Stimulated activated CD4-positive, alpha-beta T cell treated with anti-CD3 and anti-CD28 coated beads, TNF-alpha, amount 100 ng/mL, for 4 hours (primary cell): Measurements from ENCODE around the gene SORBS2.
A peak's percentile ranks its signal among the peaks of the same experiment; 100 is the strongest.

Source experiments
- DNase-seq, 3 experiments: peaks; one replicate each; pipeline ENCODE4 v3.0.0-alpha.2; 2020; ENCODE audit warnings: low read depth in 3 of 3

The SORBS2 gene

DNA sequence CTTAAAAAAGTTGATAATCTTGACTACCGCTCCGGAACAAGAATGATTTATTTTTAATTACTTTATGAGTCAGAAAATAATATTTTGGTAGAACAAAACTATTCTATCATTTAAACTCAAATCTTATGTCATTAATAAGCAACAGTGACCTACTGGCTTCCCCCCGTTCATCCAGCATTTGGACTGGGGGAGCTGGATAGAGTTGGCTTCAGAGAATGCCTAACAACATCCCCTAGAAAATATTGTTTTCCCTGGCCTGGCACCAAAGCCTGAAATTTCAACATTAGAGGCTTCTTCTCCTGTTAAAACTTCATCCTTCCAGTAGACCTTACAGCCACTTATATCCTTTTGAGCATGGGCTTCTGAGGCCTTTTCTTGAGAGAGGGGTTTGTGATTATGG, 221.0 kb downstream of the SORBS2 start:
- no peak for DNase-seq

DNA sequence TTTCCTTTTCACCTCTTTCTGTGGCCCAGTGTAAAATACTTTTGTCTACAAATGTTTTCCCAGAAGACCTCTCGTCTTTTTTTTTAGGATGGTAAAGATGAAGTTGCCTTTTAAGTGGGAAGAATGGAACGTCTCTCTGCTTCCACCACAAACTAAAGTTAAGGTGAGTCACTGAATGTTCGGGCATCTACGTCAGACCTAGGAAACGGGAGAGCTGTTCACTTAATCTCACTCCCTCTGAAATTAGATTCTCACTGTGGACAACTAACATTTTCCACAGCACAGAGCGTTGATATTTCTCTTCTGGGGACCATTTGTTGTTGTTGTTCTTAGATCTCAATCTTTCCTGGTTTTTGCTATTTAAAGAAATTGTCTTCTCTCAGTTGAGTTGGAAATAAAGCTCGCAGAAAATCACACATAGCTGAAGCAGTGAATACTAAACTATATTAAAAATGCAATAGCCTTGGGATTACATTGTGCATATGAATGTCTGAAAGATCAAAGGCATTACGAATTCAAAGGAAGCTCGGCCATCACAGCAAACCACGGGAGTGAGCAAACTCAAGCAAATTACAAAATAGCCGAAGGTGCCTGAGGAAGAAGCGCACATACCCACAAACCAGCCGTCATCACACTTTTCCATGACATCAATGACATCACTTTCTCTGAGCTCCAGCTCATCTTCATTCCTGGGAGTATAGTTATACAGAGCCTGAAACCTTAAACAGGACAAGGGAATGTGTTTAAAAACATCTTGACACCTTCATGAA, 222.7 kb downstream of the SORBS2 start:
- no peak for DNase-seq

DNA sequence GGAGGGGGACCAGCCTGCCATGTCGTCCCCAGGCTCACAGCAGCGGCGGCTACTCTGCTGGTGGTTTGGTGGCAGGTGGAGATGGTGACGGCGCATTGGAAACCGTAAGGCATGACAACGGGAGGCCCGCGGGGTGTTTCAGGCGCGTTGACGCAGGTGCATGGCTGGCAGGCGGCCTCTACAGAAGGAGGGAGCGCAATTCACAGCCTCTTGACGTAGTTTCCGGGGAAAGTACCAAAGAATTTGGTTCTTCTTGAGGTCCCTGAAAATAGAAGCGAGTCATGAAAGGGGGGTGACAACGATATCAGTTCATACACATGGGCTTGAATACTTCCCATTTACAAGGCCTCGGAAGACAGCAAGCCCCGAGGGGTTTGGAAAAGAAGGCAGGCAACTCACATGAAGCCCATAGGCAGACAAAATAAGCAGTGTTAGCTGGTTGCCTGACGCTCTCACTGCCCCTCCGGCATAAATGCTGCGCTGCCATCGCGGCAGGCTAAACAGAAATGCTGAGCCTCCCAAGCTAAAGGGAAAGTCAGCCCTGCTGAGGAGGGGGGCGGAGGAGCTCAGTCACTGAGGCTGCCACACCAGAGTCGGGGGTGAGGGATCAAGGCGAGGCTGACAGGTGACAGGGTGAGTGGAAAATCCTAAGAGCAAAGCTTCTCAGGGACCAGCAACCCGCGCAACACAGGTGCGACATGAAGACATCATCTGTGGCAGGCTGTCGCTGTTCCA, 224.4 kb downstream of the SORBS2 start:
- DNase-seq: peak; percentile 28 to 54 (median 35)

DNA sequence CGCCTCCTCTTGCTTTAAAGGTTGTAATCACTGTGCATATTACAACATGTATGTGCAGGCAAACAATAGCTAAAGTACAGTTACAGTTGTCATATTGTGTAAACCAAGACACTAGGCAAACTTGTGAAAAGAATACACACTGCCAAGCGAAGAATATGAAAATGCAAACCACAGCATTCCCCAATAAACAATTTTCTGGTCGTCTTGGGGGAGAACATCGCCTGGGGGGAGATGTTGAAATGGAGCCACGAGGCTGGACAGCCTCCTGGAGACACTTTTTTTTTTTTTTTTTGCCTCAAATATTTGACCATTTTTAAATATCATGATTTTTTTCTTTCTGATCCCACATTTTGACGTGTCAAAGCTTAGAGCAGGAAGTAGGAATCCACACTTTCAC, 225.0 kb downstream of the SORBS2 start:
- no peak for DNase-seq

DNA sequence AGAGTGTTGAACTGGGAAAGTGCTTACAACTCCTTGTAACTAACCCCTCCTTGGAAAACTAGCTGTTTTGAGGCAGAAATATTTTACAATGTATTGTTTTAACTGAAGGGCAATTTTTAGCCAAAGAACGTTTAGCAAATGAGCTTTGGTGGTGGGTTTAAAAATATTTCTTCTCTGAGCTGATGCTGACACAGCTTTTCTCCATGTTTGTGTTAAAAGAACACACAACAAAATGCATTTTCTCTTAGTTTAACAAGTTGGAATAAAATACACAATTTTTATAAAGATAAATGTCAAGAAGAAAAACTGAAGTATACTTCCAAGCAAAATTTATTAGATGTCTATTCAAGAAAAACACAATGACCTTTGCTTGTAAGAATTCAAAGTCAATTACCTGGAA, 226.8 kb downstream of the SORBS2 start:
- DNase-seq: no peak

DNA sequence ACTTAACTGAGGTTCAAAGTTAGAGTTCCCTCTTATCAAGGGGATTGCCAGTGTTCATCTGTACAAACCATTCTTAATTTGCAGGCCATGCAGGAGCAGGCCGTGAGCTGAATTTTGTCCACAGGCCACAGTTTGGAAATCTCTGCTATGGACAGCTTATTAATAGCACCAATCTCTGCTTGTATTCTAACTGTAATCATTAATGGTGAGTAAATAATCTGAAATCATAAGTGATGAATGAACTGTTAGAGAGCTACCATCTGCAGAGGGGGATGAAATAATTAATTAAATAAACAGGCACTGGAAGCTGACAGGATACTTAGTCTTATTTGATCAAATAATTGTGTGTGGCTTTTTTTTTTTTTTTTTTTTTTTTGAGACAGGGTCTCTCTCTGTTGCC, 228.2 kb downstream of the SORBS2 start:
- DNase-seq: no peak

DNA sequence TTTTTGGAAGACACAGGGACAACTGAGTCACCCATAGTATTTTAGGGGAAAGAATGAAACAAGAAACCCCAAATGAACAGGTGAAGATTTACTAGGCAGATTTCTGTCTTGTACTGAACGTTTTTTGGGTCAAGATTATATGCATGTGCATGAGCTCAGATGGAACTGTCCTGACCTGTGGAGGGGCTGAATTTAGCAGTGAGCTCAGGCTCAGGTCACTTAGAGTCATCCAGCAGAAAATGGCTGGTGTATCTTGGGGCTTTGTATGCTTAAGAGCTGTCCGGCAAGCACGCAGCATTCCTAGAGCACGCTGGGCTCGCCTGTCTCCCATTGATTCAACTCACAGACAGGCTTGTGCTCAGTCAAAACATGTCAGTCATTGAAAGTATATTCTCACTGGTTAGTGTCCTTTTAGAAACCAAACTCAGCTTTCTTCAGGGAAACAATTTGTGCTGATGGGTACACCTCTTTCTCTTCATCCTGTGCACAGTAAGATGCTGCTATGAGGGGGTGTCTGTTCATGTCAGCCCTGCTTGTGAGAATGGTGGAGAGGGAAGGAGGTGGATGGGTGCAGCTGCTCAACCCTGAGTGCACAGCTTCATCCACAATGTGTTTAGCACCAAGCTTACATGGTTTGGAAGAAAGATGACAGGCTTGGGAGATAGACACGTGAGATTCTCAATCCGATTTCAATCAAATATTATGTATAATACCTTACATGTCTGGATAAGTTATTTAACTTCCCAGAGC, 229.2 kb downstream of the SORBS2 start:
- DNase-seq: no peak

DNA sequence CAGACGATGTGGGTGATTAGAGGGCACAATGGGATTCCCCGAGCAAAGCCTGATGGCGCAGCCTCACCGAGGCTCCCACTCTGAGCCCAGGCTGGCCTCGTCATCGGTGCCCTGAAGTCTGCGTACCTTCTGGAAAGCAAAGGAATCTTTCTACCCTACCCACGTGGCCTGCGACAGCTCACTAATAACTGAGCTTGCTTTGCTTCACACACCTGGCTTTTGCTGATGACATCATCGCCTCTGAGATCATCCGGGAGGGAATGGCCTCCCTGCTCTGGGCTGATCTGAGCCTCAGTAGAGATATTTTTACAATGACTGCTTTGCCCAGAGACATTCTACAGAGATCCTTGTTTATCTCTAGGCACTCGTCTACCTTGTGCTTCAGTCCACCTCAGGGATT, 231.3 kb downstream of the SORBS2 start:
- DNase-seq: no peak

DNA sequence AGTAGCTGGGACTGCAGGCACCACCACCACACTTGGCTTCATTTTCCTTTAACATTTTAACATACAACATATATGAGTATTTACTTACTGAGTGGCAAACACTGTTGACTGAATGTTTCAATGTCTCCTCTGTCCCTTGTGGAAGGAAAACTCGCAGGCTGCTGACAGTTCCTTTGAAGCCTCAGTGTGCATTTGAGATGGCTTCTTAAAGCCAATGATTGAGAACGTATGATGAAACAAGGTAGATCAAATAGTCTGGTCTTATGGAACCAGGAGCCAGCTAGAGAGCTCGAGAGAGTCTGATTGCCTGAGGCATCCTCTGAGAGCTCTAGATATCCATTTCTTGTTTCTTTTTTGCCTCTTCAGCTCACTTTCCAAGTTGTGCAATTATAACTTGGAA, 233.7 kb downstream of the SORBS2 start:
- no peak for DNase-seq

DNA sequence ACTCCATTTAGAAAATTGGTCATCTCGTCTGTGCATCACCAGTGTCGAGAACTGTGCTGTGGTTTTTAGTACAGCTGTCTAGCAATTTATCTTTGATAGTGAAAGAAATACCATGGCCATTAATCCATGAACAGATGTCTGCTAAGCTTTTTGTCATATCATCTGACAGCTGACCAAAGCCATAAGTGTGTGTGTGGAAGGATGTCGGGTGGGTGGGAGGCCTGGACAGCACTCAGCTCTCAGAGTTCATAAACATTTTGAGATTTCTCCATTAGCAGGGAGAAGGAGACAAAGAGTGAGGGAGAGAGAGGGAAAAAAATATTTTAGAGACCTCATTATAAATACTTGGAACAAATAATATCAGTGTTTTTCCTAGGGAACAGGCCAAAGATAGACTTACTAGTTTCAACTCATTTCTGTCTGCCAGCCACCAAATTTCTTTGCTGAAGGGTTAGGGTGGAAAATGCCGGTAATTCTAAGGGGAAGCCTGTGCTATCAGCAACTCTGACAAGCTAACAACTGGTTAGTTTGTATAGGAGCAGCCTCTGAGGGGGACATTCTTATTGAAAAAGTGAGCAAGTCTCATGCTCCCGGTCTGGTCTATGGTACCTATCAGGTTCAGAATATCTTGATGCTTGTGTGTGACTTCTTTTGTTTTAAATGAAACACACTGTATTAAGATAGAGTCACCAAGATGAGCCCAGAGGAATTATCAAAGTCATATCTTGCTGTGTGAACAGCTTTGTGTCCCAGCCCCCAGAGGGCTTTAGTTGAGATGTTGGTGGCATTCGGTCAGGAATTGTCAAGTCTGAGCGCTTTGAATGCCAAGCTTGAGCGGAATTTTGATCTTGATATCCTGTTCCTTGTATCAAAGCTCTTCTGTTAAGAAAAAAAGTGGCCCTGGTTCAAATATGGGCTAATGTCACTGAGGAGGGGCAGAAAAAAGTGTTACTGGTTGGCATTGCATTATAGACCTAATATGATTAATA, 234.7 kb downstream of the SORBS2 start:
- DNase-seq: no peak

DNA sequence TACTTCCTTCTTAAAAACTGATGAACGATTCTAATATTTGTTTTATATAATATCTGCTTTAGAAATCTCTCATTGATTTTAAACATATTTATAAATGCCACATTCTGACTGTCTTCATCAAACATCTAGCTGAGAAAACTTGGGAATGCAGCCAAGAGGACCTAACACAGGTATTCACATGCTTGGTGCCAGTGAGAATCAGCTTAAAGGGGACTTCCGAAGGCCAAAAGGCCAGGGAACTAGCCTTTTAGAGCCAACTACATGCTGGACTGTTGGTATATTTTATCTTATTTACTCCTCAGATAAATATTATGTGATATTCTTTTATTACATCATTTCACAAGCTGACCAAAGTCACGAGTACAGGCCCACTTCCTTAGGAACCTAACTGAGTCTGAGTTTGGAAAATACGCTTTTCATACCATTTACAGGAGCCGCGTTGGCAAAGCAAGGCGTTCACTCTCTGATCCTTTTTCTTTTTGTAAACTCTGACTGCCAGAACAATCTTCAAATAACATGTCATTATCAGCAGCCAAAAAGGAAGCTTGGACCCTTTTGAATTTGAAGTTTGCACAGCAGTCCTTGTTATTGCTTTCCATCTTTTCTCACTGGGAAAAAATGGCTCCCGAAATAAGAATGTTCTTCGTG, 235.6 kb downstream of the SORBS2 start:
- DNase-seq: no peak

DNA sequence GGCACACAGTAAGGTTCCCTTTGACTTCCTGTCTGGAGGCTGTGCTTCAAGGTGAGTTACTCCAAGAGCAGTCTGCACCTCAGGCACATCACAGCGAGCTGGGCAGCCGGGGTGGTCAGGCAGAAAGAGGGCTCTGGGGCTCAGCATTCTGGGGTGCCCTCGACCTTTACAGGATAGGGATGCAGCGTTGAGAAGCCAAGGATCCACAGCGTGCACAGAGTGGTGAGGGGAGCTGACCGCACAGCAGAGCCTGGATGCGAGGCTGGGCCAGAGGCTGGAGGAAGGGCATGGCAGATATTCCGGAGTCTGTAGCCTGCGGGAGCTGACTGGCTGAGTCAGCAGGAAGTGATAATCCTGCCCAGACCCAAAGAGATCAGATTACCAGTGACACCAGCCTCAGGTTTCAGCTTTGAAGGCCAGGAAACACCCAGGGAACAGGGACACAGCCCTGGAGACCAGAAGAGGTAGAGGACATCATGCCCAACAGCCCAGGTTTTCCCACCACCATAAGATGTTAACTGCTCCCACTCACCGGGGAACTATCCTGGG, 238.3 kb downstream of the SORBS2 start:
- DNase-seq: no peak

DNA sequence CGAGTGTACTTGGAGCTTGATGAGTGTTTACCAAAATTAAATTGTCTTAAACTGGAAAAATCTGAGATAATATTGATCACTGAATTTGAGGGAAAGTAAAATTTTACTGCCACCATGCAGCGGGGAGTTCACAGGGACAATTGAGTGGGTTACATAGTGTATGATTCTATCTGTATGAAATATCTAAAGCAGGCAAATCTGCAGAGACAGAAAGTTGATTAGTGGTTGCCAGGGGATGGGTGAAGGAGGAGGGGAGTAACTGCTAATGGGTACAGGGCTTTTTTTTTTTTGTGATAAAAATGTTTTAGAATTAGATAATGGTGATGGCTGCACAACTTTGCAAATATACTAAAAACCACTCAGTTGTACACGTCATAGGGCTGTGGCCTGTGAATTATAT, 241.3 kb downstream of the SORBS2 start:
- no peak for DNase-seq

DNA sequence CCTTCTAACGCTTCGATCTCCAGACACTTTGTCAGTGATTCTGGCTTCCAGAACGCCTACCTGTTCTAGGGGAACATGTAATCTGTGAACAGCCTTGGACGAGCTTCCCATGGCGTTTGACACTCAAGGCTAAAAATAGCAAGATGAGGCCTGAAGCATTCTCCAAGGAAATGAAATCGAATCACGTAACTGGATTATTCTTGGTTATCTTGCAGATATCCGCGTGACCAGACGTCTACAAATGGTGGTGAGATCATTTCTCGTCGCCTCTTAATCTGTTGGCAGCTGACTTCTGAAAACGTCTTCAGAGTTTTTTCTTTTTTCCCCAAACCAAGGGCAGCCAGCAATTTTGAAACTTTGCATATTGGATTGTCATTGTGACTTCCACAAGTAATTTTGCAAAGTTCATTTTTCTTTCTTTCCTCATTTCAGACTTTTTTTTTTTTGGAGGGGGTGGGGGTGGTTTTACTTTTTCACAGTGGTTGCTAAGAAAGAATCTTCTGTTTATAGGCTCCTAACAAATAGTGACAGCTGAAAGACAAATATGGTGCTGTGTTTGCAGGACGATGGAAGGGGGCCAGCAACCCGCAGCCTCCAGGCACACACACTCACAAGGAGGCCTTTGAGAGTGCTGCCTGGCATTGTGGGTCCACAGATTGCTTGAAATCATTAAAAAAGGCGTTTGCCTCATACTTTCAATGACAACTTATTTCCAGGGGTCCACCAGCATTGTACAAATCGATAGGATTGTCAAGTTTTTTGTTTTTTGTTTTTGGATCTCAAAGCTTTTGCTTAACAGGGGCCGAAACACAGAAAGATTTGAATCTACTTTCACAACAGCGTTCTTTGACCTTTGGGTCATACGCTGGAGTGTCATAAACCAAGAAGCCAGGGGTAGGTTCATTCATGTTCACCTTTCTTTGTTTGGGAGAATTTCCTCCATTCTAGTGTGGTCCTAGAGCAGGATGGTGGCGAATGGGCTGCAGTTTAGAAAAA, 244.3 kb downstream of the SORBS2 start:
- DNase-seq: no peak

DNA sequence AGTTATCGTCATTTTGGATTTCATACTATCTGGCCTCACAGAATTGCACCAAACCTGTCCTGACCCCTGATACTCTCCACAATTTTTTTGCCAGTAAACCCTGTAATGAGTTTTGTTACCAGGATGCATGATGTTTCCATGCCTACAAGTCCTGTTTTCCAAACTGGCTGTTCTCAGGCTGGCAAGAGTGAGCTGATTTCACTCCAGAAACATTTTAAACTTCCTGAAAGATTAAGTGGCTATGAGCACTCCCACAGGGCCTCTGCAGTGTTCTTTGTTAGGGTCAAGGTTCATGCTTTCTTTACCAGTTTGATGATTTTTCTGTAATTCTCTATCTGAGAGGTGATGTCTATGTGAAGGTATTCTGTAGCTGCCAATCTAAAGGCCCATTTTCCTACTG, 245.0 kb downstream of the SORBS2 start:
- DNase-seq: no peak

DNA sequence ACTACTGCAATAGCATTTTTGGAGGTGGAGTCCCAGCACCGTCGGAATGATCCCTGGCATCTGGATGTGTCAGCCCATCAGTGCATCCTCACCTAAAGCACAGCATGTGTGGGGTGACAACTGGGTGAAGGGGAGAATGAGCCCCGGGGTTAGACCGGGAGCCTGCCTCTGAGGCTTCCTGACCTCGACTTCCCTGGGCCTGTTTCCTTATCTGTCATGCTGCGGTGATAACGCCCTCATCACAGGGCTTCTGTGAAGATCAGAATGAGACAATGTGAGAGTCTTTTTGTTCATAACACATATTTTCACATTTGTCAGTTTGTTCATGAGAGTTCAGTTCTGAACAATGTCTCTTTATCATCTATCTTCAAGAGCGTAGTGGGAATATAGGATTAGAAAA, 245.6 kb downstream of the SORBS2 start:
- DNase-seq: no peak

DNA sequence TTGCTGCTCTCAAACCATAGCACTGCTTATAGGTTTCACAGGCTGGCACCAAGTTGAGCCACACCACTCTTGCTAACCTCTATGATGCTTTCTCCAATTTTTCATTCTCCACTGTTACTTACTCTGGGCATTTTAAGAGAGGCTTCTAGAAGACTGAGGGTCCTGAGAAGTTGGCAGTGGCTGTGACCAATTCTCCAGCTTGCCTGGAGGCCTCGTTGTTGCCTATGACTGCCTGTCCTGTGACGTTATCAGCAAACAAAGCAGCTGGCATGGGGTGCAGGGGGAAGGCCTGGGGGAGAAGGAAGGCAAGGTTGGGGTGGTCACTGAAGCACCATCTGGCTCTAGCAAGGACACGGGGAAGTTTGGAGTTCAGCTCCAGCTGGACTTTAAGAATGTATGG, 246.3 kb downstream of the SORBS2 start:
- DNase-seq: no peak

DNA sequence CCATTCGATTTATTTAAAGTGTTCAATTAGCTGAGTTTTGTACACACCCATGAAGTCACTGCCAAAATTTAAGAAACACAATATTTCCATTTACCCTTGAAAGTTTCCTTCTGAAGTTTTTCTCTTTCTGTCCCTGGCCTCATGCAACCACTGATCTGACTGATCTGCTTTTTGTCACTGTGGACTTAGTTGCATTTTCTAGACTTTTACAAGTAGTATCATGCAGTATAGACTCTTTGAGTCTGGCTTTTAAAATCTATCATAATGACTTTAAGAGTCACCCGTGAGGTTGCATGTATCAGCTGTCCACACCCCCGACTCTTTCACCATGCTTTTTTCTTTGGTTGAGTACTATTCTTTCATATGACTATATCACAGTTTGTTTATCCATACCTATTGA, 247.6 kb downstream of the SORBS2 start:
- DNase-seq: no peak

DNA sequence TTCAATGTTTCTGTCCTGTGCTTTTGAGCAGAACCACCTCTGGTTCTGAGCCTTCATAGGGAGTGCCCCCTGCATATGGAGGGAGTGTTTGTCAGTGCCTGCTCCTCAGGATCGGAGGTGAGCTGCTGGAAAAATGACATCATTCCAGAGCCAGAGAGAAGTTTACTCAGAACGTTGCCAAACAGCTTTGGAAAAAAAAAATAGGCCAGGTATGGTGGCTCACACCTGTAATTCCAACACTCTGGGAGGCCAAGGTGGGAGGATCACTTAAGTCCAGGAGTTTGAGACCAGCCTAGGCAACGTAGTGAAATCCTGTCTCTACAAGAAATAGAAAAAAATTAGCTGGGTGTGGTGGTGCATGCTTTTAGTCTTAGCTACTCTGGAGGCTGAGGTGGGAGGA, 249.5 kb downstream of the SORBS2 start:
- no peak for DNase-seq

DNA sequence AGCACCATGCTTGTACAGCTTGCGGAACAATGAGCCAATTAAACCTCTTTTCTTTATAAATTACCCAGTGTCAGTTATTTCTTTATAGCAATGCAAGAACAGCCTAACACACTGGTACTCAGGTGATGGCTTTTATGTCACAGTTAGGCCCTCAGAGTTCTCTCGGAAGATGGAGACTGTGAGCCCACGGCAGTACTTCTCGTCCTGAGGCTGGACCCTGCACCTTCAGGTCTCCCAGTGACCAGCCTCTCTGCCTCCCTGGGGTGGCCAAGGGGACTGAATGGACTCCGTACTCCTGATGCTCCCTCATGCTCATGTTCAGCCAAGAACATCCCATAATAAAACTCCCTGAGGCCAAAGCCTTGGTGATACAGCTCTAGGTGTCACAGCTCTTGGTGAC, 251.7 kb downstream of the SORBS2 start:
- no peak for DNase-seq
